WTC11 (cell line): Measurements from ENCODE around the gene FAM156B.
"Not testable (repeated sequence)": the region's sequence is repeated elsewhere in the genome, so short reads cannot be mapped to it uniquely, and the experiment has no call there.

Experiments
- AFF4 ChIP-seq: sonication (generic); formaldehyde crosslinking; IDR thresholded peaks from 2 replicates; pipeline ENCODE4 v1.8.1; 2023; ENCODE audit warnings: mild to moderate bottlenecking, missing genetic modification reagents, borderline replicate concordance
- ATF6 ChIP-seq: sonication (generic); formaldehyde crosslinking; IDR thresholded peaks from 2 replicates; pipeline ENCODE4 v1.8.1; 2023; ENCODE audit warnings: mild to moderate bottlenecking, missing genetic modification reagents
- CTCF ChIP-seq: fragments of 200-600 bp; IDR thresholded peaks from 2 replicates; pipeline ENCODE4 v1.8.0; 2022; ENCODE audit warnings: antibody characterized with exemption
- E2F1 ChIP-seq: sonication (generic); formaldehyde crosslinking; IDR thresholded peaks from 2 replicates; pipeline ENCODE4 v1.8.0; 2022; ENCODE audit warnings: mild to moderate bottlenecking, missing genetic modification reagents
- IRF2 ChIP-seq: sonication (generic); formaldehyde crosslinking; IDR thresholded peaks from 2 replicates; pipeline ENCODE4 v1.8.0; 2022; ENCODE audit warnings: low read depth, missing genetic modification reagents, borderline replicate concordance
- ZNF263 ChIP-seq: sonication (generic); formaldehyde crosslinking; IDR thresholded peaks from 2 replicates; pipeline ENCODE4 v1.8.1; 2022; ENCODE audit warnings: low read depth, mild to moderate bottlenecking, moderate library complexity, missing genetic modification reagents

- not testable (repeated sequence) for TF ChIP-seq CTCF; ZNF263 (CRISPR knock-in tag); IRF2 (CRISPR knock-in tag); E2F1; AFF4 (CRISPR knock-in tag); ATF6
These were observed 8.4 kb downstream of the FAM156B start for GRCh38 chrX:52905531-52905930.
